Caki2 (cell line): ENCODE measurements around the gene CLTCL1. TPM values are rescaled to one million over a fixed set of nuclear protein-coding genes. Genes with fewer than 3 reads are reported as not detected.
"Not testable (repeated sequence)": the region's sequence is repeated elsewhere in the genome, so short reads cannot be mapped to it uniquely, and the experiment has no call there.

Experiments
- DNase-seq: peaks from one replicate; pipeline ENCODE4 v3.0.0-alpha.2; 2015; ENCODE audit warnings: low read depth
- in situ Hi-C: cut with HindIII; loops from 2 replicates; pipeline ENCODE4 v1.10.0; 2016; ENCODE audit warnings: low sequenced_read_pairs, low pct_unique_long_range_greater_than_20kb, mixed read lengths
- total RNA-seq: library from RNA; depleted of rRNA; stranded (reverse); fragments of >200 nt; shearing (Covaris generic); gene quantifications from 2 replicates; pipeline ENCODE4 v1.2.3, GENCODE V29; 2014; ENCODE audit warnings: low replicate concordance

The CLTCL1 gene
- total RNA-seq, 1 experiment from 2014 or later: 2.9 TPM

- in situ Hi-C loops: no loop called here
- DNase-seq: no peak
Observed at GRCh38 chr22:19207401-19207808, 84.1 kb downstream of the CLTCL1 start.

- no peak for DNase-seq
- in situ Hi-C loops: no loop called here
Observed at GRCh38 chr22:19206287-19206686, 85.2 kb downstream of the CLTCL1 start.

GRCh38 chr22:19204640-19205039 is 86.9 kb downstream of the CLTCL1 start:
- in situ Hi-C loops: no loop called here
- no peak for DNase-seq

GRCh38 chr22:19203834-19204233 is 87.7 kb downstream of the CLTCL1 start:
- in situ Hi-C loops: no loop called here
- DNase-seq: no peak

- in situ Hi-C loops, DNase-seq: not testable (repeated sequence)
Observed at GRCh38 chr22:19202799-19203186, 88.7 kb downstream of the CLTCL1 start.

GRCh38 chr22:19201869-19202798 is 89.4 kb downstream of the CLTCL1 start:
- DNase-seq: no peak
- in situ Hi-C loops: no loop called here

- no peak for DNase-seq
- in situ Hi-C loops: no loop called here
Observed at GRCh38 chr22:19201130-19201868, 90.2 kb downstream of the CLTCL1 start.

- no peak for DNase-seq
- in situ Hi-C loops: no loop called here
Observed at GRCh38 chr22:19199479-19199878, 92.0 kb downstream of the CLTCL1 start.

- in situ Hi-C loops: no loop called here
- DNase-seq: no peak
Observed at GRCh38 chr22:19197997-19198865, 93.3 kb downstream of the CLTCL1 start.

GRCh38 chr22:19196841-19197612 is 94.5 kb downstream of the CLTCL1 start:
- in situ Hi-C loops: no loop called here

GRCh38 chr22:19195796-19196731 is 95.5 kb downstream of the CLTCL1 start:
- no peak for DNase-seq
- in situ Hi-C loops: no loop called here

More at GRCh38 chr22:19196841-19197612, 94.5 kb downstream of the CLTCL1 start:
- DNase-seq: no peak

- DNase-seq: no peak
- in situ Hi-C loops: no loop called here
Observed at GRCh38 chr22:19194766-19195536, 96.6 kb downstream of the CLTCL1 start.

GRCh38 chr22:19193879-19194278 is 97.6 kb downstream of the CLTCL1 start:
- no peak for DNase-seq
- in situ Hi-C loops: no loop called here

- no peak for DNase-seq
- in situ Hi-C loops: no loop called here
Observed at GRCh38 chr22:19187716-19188563, 103.6 kb downstream of the CLTCL1 start.

GRCh38 chr22:19184276-19184997 is 107.1 kb downstream of the CLTCL1 start:
- in situ Hi-C loops: no loop called here
- no peak for DNase-seq
